ENCODE results near the gene TAF5.

TAF5 gene

GRCh38 chr10:103394180-103394579 is 26.4 kb downstream of the TAF5 start:
- H3K27ac ChIP-seq: no peak overlapping the region
- TF ChIP-seq ZFX (IDR thresholded peaks at IDR 0.05) (no peak), CTCF (conservative IDR thresholded peaks at IDR 0.05) (no peak)

GRCh38 chr10:103395754-103396066 is 27.9 kb downstream of the TAF5 start:
- TF ChIP-seq CTCF (conservative IDR thresholded peaks at IDR 0.05) (no peak), ZFX (IDR thresholded peaks at IDR 0.05) (peak; percentile 60; the same call in 1 of the 2 replicates)
- H3K27ac ChIP-seq: peak overlapping the region; percentile 94

GRCh38 chr10:103396067-103396788 is 28.5 kb downstream of the TAF5 start, which contains the start of the genes ATP5MK and PDCD11:
ATP5MK (minus strand) TSS chr10:103396475; CDS start chr10:103392457, 4,018 bp downstream.
PDCD11 (plus strand) TSS chr10:103396626; CDS start chr10:103398427, 1,801 bp downstream.
- no peak; the same call in 1 of the 2 replicates for TF ChIP-seq CTCF (conservative IDR thresholded peaks at IDR 0.05)
- 0 out of 2 replicates have a peak, but pooled peaks have one; percentile 17 for TF ChIP-seq ZFX (IDR thresholded peaks at IDR 0.05)
- H3K27ac ChIP-seq: peak within 1 kb of the TSS; percentile 94

- H3K27ac ChIP-seq: peak overlapping the region; percentile 94
These were observed 29.0 kb downstream of the TAF5 start for GRCh38 chr10:103396789-103397087.

GRCh38 chr10:103397191-103397825 is 29.5 kb downstream of the TAF5 start:
- TF ChIP-seq CTCF (conservative IDR thresholded peaks at IDR 0.05) (no peak), ZFX (IDR thresholded peaks at IDR 0.05) (no peak)
- peak overlapping the region; percentile 94 for H3K27ac ChIP-seq

More at GRCh38 chr10:103396789-103397087, 29.0 kb downstream of the TAF5 start:
- TF ChIP-seq ZFX (IDR thresholded peaks at IDR 0.05) (no peak), CTCF (conservative IDR thresholded peaks at IDR 0.05) (no peak)

GRCh38 chr10:103413564-103413963 is 45.8 kb downstream of the TAF5 start:
- TF ChIP-seq CTCF (conservative IDR thresholded peaks at IDR 0.05) (no peak), ZFX (IDR thresholded peaks at IDR 0.05) (no peak)
- no peak overlapping the region for H3K27ac ChIP-seq

GRCh38 chr10:103415581-103415980 is 47.8 kb downstream of the TAF5 start:
- TF ChIP-seq CTCF (conservative IDR thresholded peaks at IDR 0.05) (no peak), ZFX (IDR thresholded peaks at IDR 0.05) (no peak)
- H3K27ac ChIP-seq: no peak overlapping the region

Data from C4-2B (cell line).